22Rv1 (cell line): ENCODE results near the gene KLK14.

Experiments used
- H3K27ac ChIP-seq: fragments of 450-650 bp; 2 replicates; pipeline ENCODE4 v1.5.1; 2017
- ZFX ChIP-seq: fragments of 450-650 bp; IDR thresholded peaks from 2 replicates; pipeline ENCODE4 v1.6.1; 2017; ENCODE audit warnings: antibody characterized with exemption, borderline replicate concordance
- TF ChIP-seq, protein P1 (sequence below): fragments of 450-650 bp; IDR thresholded peaks from 2 replicates; pipeline ENCODE4 v1.5.1; 2017; ENCODE audit warnings: mild to moderate bottlenecking

KLK14 gene

DNA sequence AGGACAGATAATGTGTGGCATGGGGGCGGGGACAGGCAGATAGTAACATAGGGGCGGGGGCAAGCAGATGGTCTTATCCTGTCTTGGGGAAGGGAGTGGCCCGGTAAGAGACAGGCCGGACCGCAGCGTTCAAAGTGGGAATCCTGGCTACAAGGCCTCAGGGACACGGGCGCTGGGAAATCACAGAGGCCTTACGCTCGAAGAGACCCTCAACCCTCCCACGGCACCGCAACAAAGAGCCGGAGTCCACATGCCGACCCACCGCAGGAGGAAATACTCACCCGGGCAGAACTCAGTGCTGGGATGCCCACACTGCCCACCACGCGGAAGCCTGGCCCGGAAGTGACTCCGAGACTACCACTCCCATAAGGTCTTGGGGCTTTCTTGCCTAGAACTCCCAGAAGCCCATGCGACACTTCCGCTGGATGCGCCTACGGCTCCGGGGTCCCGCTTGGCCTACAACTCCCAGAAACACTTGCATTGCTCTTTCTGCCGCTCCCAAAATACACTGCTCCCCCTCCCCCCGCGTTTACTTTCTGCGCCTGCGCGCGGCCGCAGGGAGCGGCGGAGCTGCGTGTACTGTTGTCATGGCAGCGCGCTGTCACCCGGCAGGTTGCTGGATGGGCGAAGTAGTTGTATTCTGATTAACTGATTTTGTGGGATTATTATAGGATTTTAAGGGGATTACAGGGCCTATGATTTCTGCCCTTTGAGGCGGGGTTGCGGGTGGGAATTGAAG, 25.5 kb upstream of the KLK14 start, which contains the start of gene CTU1:
Gene CTU1, minus strand, starts transcription at position 344 of the 739 bp plus-strand sequence. CDS start 3,840 bp downstream, outside the sequence.
- H3K27ac ChIP-seq = peak within 1 kb of the TSS; percentile 63
- TF ChIP-seq, protein P1, sequence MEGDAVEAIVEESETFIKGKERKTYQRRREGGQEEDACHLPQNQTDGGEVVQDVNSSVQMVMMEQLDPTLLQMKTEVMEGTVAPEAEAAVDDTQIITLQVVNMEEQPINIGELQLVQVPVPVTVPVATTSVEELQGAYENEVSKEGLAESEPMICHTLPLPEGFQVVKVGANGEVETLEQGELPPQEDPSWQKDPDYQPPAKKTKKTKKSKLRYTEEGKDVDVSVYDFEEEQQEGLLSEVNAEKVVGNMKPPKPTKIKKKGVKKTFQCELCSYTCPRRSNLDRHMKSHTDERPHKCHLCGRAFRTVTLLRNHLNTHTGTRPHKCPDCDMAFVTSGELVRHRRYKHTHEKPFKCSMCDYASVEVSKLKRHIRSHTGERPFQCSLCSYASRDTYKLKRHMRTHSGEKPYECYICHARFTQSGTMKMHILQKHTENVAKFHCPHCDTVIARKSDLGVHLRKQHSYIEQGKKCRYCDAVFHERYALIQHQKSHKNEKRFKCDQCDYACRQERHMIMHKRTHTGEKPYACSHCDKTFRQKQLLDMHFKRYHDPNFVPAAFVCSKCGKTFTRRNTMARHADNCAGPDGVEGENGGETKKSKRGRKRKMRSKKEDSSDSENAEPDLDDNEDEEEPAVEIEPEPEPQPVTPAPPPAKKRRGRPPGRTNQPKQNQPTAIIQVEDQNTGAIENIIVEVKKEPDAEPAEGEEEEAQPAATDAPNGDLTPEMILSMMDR = 0 out of 2 replicates have a peak, but pooled peaks have one; percentile 4
- TF ChIP-seq ZFX = no peak

DNA sequence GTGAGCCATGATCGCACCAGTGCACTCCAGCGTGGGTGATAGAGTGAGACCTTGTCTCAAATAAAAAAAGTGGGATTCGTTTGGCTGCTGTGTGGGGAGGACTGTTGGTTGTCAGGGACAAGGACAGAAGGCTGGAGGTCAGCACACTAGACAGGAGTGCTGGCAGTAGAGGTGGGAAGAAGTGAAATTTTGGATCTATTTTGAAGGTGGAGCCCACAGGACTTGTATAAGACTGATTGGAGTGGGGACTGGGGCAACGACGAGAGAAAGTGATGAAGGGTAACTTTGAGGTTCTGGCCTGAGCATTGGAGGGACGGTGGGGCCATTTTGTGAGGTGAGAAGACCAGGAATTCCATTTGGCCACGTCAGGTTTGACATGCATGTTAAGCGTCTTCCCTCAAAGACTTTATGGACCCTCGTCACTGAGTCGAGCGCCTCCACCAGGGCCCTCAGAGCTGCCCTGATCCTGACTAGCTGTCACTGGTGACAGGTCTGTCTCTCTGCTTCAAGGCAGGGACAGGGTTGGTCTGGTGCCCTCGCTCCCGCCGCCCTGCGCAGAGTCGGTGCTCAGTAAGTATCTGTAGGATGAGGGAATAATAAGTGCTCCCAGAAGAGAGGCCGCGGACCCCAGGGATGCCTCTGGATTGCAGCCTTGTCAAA, 24.8 kb upstream of the KLK14 start:
- H3K27ac ChIP-seq = peak overlapping the region; percentile 63
- TF ChIP-seq ZFX = no peak
- TF ChIP-seq, protein P1 = peak; percentile 31

DNA sequence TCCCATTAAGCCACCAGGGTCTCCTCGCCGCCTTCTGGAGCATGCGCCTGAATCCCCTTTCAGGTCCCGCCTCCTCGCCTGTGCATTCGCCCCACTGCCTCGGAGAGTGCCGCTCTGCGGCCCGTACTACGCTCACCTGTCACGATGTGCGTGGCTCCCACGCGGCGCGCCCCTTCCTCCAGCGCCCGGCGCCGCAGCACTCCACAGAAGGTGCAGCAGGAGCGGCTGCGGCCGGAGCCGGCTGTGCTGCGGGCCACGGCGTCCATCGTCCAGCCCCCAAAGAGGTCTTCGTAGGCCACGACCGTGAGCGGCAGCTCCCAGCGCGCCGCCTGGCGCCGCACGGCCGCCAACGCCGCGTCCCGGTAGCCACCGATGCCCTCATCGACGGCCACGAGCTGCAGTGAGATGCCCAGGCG, 21.2 kb upstream of the KLK14 start:
- no peak overlapping the region for H3K27ac ChIP-seq
- no peak for TF ChIP-seq ZFX
- TF ChIP-seq, protein P1 = no peak

DNA sequence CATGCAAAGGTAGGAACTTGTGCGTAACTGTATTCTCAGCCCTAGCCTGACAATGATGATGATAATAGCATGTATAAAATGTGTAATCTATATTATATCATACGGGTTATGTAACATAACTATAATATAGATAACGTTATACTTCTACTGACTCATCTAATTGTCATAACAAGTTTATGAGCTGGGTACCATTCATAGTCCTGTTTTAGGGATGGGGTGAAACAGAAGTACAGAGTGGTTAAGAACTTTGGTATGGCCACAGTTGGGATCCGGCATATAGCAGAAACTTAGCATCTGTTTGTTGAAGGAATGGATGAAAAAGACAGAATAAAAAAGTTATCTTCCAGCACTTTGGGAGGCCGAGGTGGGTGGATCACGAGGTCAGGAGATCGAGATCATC, 20.3 kb upstream of the KLK14 start:
- TF ChIP-seq, protein P1 = no peak
- no peak overlapping the region for H3K27ac ChIP-seq

DNA sequence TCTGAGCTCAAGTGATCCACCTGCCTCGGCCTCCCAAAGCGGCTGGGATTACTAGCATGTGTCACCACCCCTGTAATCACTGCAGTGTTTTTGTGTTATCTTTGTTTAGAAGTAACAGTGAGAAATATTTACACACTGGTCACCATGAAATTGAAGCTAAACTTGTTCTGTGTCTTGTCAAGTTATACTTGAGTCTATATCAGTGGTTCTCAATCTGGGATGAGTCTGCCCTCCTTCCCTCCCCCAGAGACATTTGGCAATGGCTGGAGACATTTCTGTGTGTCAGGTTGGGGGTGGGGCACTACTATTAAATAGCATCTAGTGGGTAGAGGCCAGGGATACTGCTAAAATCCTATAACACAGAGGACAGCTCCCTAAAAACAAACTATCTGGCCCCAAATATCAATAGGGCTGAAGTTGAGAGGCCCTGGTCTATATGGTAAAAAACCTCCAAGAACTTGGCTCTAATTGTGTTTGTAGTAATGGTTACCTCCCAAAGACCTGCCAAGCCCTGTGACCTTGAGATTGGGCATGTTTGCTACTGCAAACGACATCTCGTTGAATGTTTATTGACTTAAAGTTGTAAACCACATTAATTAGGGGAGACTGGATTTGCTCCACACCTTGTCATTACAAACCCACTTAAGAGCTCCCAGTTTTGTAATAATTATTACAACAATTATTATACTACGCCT, 18.6 kb upstream of the KLK14 start:
- TF ChIP-seq, protein P1 = no peak
- TF ChIP-seq ZFX = no peak
- H3K27ac ChIP-seq = no peak overlapping the region

DNA sequence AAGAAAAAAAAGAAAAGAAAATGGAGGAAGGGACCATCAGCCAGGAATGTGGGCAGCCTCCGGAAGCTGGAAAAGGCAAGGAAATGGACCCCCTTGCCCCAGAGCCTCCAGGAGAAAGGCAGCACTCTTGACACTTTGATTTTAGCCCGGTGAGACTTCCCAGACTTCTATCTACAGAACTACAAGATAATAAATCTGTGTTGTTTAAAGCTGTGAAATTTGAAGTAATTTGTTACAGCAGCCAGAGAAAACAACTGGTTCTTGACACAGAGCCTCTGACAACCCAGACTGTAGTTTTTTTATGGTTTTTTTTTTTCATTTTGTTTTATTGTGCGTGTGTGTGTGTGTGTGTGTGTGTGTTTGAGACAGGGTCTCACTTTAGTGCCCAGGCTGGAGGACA, 17.9 kb upstream of the KLK14 start:
- TF ChIP-seq, protein P1 = no peak
- H3K27ac ChIP-seq = no peak overlapping the region

DNA sequence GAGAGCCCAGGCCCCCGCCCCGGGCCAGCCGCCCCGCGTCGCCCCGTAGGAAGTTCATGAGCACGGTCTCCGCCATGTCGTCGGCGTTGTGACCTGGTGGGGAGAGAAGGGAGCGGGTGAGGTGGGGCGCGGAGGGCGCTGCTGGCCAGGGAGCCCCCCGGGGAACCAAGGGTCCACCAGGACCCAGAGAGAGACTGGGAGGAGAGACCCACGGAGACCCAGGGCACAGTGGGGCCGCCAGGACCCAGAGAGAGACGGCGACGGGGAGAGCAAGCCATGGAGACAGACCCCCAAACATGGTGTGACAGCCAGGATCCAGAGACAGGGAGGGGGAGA, 16.3 kb upstream of the KLK14 start:
- TF ChIP-seq, protein P1 = no peak
- no peak for TF ChIP-seq ZFX
- no peak overlapping the region for H3K27ac ChIP-seq
